ENCODE measurements around the gene RPL37.
"Not testable (repeated sequence)": the region's sequence is repeated elsewhere in the genome, so short reads cannot be mapped to it uniquely, and the experiment has no call there.

RPL37 gene

DNA sequence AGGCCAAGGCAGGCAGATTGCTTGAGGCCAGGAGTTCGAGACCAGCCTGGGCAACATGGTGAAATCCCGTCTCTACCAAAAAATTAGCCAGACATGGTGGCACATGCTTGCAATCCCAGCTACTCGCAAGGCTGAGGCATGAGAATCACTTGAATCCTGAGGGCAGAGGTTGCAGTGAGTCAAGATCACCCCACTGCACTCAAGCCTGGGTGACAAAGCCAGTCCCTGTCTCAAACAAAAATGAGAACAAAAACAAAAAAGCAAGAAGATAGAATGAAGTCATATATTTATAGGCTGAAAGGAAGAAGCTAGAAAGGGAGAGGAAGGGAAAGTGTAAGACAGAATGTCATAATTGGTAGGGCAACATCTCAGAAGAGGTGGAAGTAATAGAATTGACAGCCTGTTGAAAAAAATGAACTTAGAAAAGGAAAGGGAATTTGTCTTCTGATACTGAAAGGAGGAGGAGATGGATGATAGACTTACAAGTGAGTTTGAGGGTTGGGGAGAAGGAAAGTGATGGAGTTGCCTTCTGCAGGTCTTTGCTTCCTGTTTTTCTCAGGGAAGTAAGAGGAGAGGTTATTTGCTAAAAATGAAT lies 38.4 kb upstream of the RPL37 start:
- TF ChIP-seq CTCF (IDR thresholded peaks at IDR 0.05; ENCODE audit: control insufficient read depth, insufficient read depth, low read depth, low read length, missing control alignments): no peak
- no peak for DNase-seq (ENCODE audit: low read depth)
- H3K4me3 ChIP-seq (ENCODE audit: control insufficient read depth, low read depth, low read length): no peak overlapping the region

GRCh38 chr5:40872253-40872652 lies 37.2 kb upstream of the RPL37 start:
- not testable (repeated sequence) for H3K4me3 ChIP-seq (ENCODE audit: control insufficient read depth, low read depth, low read length); DNase-seq (ENCODE audit: low read depth)

GRCh38 chr5:40871177-40871576 lies 36.2 kb upstream of the RPL37 start:
- TF ChIP-seq CTCF (IDR thresholded peaks at IDR 0.05; ENCODE audit: control insufficient read depth, insufficient read depth, low read depth, low read length, missing control alignments): no peak

GRCh38 chr5:40869384-40869783 lies 34.4 kb upstream of the RPL37 start:
- H3K4me3 ChIP-seq (ENCODE audit: control insufficient read depth, low read depth, low read length): no peak overlapping the region
- TF ChIP-seq CTCF (IDR thresholded peaks at IDR 0.05; ENCODE audit: control insufficient read depth, insufficient read depth, low read depth, low read length, missing control alignments): no peak
- DNase-seq (ENCODE audit: low read depth): no peak

More at GRCh38 chr5:40871177-40871576, 36.2 kb upstream of the RPL37 start:
- H3K4me3 ChIP-seq (ENCODE audit: control insufficient read depth, low read depth, low read length): no peak overlapping the region
- no peak for DNase-seq (ENCODE audit: low read depth)

DNA sequence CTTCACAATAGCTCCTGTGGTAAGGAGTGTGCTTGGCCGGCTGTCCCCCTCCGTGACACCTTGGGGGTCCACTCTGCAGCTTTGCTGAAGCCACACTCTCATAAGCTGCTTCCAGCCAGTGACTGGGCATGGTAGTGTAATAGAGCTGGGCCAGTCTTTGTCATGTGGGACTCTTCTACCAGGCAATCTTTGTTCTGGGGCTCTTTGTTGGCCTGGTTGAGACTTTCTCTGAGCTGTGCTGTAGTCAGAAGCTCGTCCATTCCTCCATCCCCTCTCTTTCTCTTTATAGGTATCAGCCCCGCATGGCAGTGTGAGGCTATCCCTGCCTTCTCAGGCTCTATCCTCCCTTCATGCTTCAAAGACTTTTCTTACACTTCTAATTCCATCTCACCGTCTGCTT lies 31.8 kb upstream of the RPL37 start:
- no peak for TF ChIP-seq CTCF (IDR thresholded peaks at IDR 0.05; ENCODE audit: control insufficient read depth, insufficient read depth, low read depth, low read length, missing control alignments)
- DNase-seq (ENCODE audit: low read depth): no peak
- no peak overlapping the region for H3K4me3 ChIP-seq (ENCODE audit: control insufficient read depth, low read depth, low read length)

- not testable (repeated sequence) for DNase-seq (ENCODE audit: low read depth); H3K4me3 ChIP-seq (ENCODE audit: control insufficient read depth, low read depth, low read length)
Observed at GRCh38 chr5:40865004-40865403, 30.0 kb upstream of the RPL37 start.

DNA sequence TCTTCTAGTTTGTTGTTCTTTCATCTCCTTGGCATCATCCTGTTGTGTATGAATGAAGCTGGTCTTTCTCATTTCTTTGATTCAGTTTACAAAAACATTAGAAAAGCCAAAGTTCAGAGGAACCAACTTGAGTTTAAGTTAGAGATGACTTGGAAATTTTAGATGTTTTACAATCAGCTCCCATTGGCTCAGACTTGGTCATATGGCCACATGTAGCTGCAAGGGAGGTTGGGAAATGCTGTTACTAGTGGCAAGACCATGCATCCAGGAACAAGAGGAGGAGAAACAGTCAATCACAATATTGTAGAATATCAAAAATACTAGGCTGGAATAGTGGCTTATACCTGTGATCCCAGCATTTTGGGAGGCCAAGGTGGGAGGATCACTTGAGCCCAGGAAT lies 25.7 kb upstream of the RPL37 start:
- TF ChIP-seq CTCF (IDR thresholded peaks at IDR 0.05; ENCODE audit: control insufficient read depth, insufficient read depth, low read depth, low read length, missing control alignments): no peak
- DNase-seq (ENCODE audit: low read depth): no peak
- H3K4me3 ChIP-seq (ENCODE audit: control insufficient read depth, low read depth, low read length): no peak overlapping the region

DNA sequence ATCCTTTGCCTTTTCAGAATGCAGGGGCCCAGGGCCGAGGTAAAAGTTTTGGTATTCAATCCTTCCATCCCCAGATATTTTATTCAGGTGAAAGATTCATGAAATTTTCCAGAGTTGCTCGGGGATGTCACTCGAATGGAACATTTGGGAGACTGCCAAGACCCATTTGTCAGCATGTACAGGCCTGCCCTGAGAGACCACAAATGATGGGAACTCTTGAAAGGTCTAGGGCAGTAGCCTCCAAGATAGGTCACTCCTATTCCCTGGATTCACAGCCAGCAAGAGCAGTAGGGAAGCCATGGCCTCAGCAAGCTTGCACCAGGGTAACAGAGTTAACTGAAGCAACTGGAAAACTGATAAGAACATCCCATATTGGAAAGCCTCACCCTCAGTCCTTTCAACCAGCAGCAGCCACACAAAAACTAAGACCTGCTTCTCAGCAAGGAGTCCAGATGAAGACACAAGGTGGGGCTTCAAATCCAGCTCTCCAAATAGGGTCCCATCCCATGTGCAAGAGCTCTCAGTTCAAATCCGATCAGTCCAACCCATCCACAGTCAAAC lies 18.7 kb upstream of the RPL37 start:
- DNase-seq (ENCODE audit: low read depth): no peak
- TF ChIP-seq CTCF (IDR thresholded peaks at IDR 0.05; ENCODE audit: control insufficient read depth, insufficient read depth, low read depth, low read length, missing control alignments): no peak
- no peak overlapping the region for H3K4me3 ChIP-seq (ENCODE audit: control insufficient read depth, low read depth, low read length)

Data from AG09309 (cell line).